ENCODE data around the gene PDCD11. TPM values are rescaled to one million over a fixed set of nuclear protein-coding genes. Genes with fewer than 3 reads are reported as not detected.
A peak's percentile ranks its signal among the peaks of the same experiment; 100 is the strongest.

The PDCD11 gene
- total and polyA plus RNA-seq, 2 donors (not counting 1 experiment from before 2014, with no cell fraction given) = 10.0 to 34.0 TPM

DNA sequence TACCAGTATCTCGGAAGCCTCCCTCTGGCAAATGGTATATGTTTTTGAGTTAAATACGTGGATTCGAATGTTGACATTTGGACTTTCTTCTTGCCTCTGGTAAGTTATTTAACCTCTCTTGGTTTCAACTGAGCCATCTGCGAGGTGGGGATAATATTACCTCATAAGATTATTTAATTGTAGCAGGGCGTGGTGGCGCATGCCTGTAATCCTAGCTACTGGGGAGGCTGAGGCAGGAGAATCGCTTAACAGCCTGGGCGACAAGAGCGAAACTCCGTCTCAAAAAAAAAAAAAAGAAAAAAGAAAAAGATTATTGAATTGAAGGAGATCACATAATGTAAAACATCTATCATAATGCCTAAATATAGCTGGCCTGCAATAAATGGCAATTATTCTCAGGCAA, 29.0 kb upstream of the PDCD11 start:
- H3K27me3 ChIP-seq (ENCODE audit: control insufficient read depth, insufficient read depth, low read length) = no peaks in the 10 kb centered on the region
- peak overlapping the region; percentile 67 for H3K9ac ChIP-seq (ENCODE audit: insufficient read depth, low read length)
- no peaks in the 10 kb centered on the region for H4K20me1 ChIP-seq (ENCODE audit: control insufficient read depth, extremely low read depth, insufficient read depth, low read length)
- H3K9me3 ChIP-seq (ENCODE audit: control insufficient read depth, insufficient read depth, low read depth, low read length) = no peaks in the 10 kb centered on the region
- no peak for DNase-seq (ENCODE audit: low read depth in 2 of 2)
- H3K27ac ChIP-seq (ENCODE audit: insufficient read depth, low read length) = peak overlapping the region; percentile 48
- peaks cover 5% of the 10 kb centered on the region for H3K79me2 ChIP-seq (ENCODE audit: control insufficient read depth, insufficient read depth, low read length)
- no peak for TF ChIP-seq EZH2 (IDR thresholded peaks at IDR 0.05; ENCODE audit: low read length, missing control alignments)
- TF ChIP-seq, protein P1, sequence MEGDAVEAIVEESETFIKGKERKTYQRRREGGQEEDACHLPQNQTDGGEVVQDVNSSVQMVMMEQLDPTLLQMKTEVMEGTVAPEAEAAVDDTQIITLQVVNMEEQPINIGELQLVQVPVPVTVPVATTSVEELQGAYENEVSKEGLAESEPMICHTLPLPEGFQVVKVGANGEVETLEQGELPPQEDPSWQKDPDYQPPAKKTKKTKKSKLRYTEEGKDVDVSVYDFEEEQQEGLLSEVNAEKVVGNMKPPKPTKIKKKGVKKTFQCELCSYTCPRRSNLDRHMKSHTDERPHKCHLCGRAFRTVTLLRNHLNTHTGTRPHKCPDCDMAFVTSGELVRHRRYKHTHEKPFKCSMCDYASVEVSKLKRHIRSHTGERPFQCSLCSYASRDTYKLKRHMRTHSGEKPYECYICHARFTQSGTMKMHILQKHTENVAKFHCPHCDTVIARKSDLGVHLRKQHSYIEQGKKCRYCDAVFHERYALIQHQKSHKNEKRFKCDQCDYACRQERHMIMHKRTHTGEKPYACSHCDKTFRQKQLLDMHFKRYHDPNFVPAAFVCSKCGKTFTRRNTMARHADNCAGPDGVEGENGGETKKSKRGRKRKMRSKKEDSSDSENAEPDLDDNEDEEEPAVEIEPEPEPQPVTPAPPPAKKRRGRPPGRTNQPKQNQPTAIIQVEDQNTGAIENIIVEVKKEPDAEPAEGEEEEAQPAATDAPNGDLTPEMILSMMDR (conservative IDR thresholded peaks at IDR 0.05 in 1 of 2, IDR thresholded peaks at IDR 0.05 in 1 of 2; ENCODE audit: low read depth in 1 of 2, low read length in 2 of 2) = no peak
- H3K4me2 ChIP-seq (ENCODE audit: extremely low read depth, insufficient read depth, low read length) = peak overlapping the region; percentile 75
- peak overlapping the region; percentile 91 for H2AFZ ChIP-seq (ENCODE audit: low read length)
- H3K4me1 ChIP-seq (ENCODE audit: control insufficient read depth, extremely low read depth, insufficient read depth, low read length) = no peaks in the 10 kb centered on the region
- no peaks in the 10 kb centered on the region for H3K36me3 ChIP-seq (ENCODE audit: control insufficient read depth, insufficient read depth, low read length)
- H3K4me3 ChIP-seq (replicated peaks in 1 of 4; ENCODE audit: control extremely low read depth in 1 of 4, insufficient read depth in 1 of 4, low read depth in 3 of 4, low read length in 4 of 4) = peak overlapping the region; percentile 48 to 86 (median 76)

DNA sequence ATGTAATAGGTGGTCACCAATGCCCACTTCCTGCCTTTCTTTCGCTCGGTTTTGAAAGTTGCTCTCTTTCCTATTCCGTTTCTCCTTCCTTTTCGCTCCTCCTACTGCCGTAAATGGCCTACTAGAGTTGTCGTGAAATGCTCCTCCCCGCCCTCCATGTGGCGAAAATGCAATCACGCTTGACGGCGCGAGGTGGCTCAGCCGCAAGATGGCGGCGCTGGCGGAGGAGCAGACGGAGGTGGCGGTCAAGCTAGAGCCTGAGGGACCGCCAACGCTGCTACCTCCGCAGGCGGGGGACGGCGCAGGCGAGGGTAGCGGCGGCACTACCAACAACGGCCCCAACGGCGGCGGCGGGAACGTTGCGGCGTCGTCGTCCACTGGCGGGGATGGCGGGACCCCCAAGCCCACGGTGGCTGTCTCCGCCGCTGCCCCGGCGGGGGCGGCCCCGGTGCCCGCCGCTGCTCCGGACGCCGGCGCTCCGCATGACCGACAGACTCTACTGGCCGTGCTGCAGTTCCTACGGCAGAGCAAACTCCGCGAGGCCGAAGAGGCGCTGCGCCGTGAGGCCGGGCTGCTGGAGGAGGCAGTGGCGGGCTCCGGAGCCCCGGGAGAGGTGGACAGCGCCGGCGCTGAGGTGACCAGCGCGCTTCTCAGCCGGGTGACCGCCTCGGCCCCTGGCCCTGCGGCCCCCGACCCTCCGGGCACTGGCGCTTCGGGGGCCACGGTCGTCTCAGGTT, 28.5 kb upstream of the PDCD11 start, which contains the start of gene TAF5:
Gene TAF5, plus strand, starts transcription at position 195 of the 737 bp plus-strand sequence. Its CDS starts 14 bp downstream, at position 209.
- TF ChIP-seq, protein P1 (conservative IDR thresholded peaks at IDR 0.05 in 1 of 2, IDR thresholded peaks at IDR 0.05 in 1 of 2; ENCODE audit: low read depth in 1 of 2, low read length in 2 of 2) = no peak
- TF ChIP-seq EZH2 (IDR thresholded peaks at IDR 0.05; ENCODE audit: low read length, missing control alignments) = no peak
- no peaks in the 10 kb centered on the region for H3K27me3 ChIP-seq (ENCODE audit: control insufficient read depth, insufficient read depth, low read length)
- peak within 1 kb of the TSS; percentile 67 for H3K9ac ChIP-seq (ENCODE audit: insufficient read depth, low read length)
- H3K79me2 ChIP-seq (ENCODE audit: control insufficient read depth, insufficient read depth, low read length) = peaks cover 5% of the 10 kb centered on the region
- H4K20me1 ChIP-seq (ENCODE audit: control insufficient read depth, extremely low read depth, insufficient read depth, low read length) = no peaks in the 10 kb centered on the region
- H3K4me2 ChIP-seq (ENCODE audit: extremely low read depth, insufficient read depth, low read length) = peak within 1 kb of the TSS; percentile 87
- no peaks in the 10 kb centered on the region for H3K4me1 ChIP-seq (ENCODE audit: control insufficient read depth, extremely low read depth, insufficient read depth, low read length)
- peak; percentile 96 to 97 for DNase-seq (ENCODE audit: low read depth in 2 of 2)
- peak within 1 kb of the TSS; percentile 48 for H3K27ac ChIP-seq (ENCODE audit: insufficient read depth, low read length)
- no peaks in the 10 kb centered on the region for H3K36me3 ChIP-seq (ENCODE audit: control insufficient read depth, insufficient read depth, low read length)
- H3K4me3 ChIP-seq (replicated peaks in 1 of 4; ENCODE audit: control extremely low read depth in 1 of 4, insufficient read depth in 1 of 4, low read depth in 3 of 4, low read length in 4 of 4) = peak within 1 kb of the TSS; percentile 48 to 86 (median 76)
- H2AFZ ChIP-seq (ENCODE audit: low read length) = peak within 1 kb of the TSS; percentile 91
- no peaks in the 10 kb centered on the region for H3K9me3 ChIP-seq (ENCODE audit: control insufficient read depth, insufficient read depth, low read depth, low read length)

DNA sequence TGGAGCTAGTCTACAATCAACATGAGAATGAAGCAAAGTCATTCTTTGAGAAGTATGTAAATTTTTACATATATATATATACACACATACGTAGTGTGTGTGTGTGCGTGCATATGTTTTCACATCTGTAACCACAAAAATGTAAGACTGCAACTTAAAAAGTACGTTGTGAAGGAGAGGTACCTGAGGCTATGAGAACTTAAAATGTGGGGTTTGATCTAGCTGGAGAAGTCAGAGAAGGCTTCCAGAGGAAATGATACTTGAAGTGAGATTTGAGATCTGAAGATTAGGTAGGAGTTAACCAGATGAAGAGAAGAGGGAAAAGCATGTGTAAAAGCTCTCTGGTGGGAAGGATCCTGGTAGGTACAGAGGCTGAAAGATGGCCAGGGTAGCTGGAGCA, 22.9 kb upstream of the PDCD11 start:
- Histone ChIP-seq H3K4me3 (replicated peaks in 1 of 4; ENCODE audit: control extremely low read depth in 1 of 4, insufficient read depth in 1 of 4, low read depth in 3 of 4, low read length in 4 of 4) (no peak overlapping the region), H3K4me2 (ENCODE audit: extremely low read depth, insufficient read depth, low read length) (no peak overlapping the region), H3K27me3 (ENCODE audit: control insufficient read depth, insufficient read depth, low read length) (no peaks in the 10 kb centered on the region), H3K79me2 (ENCODE audit: control insufficient read depth, insufficient read depth, low read length) (peaks cover 5% of the 10 kb centered on the region), H4K20me1 (ENCODE audit: control insufficient read depth, extremely low read depth, insufficient read depth, low read length) (no peaks in the 10 kb centered on the region), H3K27ac (ENCODE audit: insufficient read depth, low read length) (no peak overlapping the region), H2AFZ (ENCODE audit: low read length) (no peak overlapping the region), H3K36me3 (ENCODE audit: control insufficient read depth, insufficient read depth, low read length) (peaks cover 2% of the 10 kb centered on the region), H3K4me1 (ENCODE audit: control insufficient read depth, extremely low read depth, insufficient read depth, low read length) (no peaks in the 10 kb centered on the region), H3K9ac (ENCODE audit: insufficient read depth, low read length) (no peak overlapping the region), H3K9me3 (ENCODE audit: control insufficient read depth, insufficient read depth, low read depth, low read length) (no peaks in the 10 kb centered on the region)
- DNase-seq (ENCODE audit: low read depth in 2 of 2) = no peak
- TF ChIP-seq EZH2 (IDR thresholded peaks at IDR 0.05; ENCODE audit: low read length, missing control alignments) = no peak
- TF ChIP-seq, protein P1 (conservative IDR thresholded peaks at IDR 0.05 in 1 of 2, IDR thresholded peaks at IDR 0.05 in 1 of 2; ENCODE audit: low read depth in 1 of 2, low read length in 2 of 2) = no peak
